CD4-positive, alpha-beta T cell treated with Interleukin-6 at 100 ng/mL for 8 hours (primary cell): ENCODE results near the gene CCN2.
A peak's percentile ranks its signal among the peaks of the same experiment; 100 is the strongest.
"Not testable (repeated sequence)": the region's sequence is repeated elsewhere in the genome, so short reads cannot be mapped to it uniquely, and the experiment has no call there.

Experiments
- DNase-seq: peaks from one replicate; pipeline ENCODE4 v3.0.0-alpha.2; 2020; ENCODE audit warnings: mixed read lengths, low spot score

The CCN2 gene

GRCh38 chr6:131909408-131910218 lies 41.6 kb downstream of the CCN2 start:
- DNase-seq = peak; percentile 60

GRCh38 chr6:131908787-131909186 lies 42.4 kb downstream of the CCN2 start:
- DNase-seq = not testable (repeated sequence)

- not testable (repeated sequence) for DNase-seq
Measured at GRCh38 chr6:131903734-131904133, 47.4 kb downstream of the CCN2 start.

GRCh38 chr6:131901326-131901873 lies 49.8 kb downstream of the CCN2 start:
- DNase-seq = not testable (repeated sequence)

- no peak for DNase-seq
Measured at GRCh38 chr6:131900231-131900630, 50.9 kb downstream of the CCN2 start.

- no peak for DNase-seq
Measured at GRCh38 chr6:131898718-131899117, 52.5 kb downstream of the CCN2 start.
